Measurements from ENCODE around the gene GZMM. TPM values are rescaled to one million over a fixed set of nuclear protein-coding genes. Genes with fewer than 3 reads are reported as not detected.

The GZMM gene
- polyA plus RNA-seq, 4 donors = 0.17 to 0.43 (median 0.29) TPM

GRCh38 chr19:511101-511851, 32.6 kb upstream of the GZMM start:
- no peak for DNase-seq (ENCODE audit: low read depth in 4 of 4, low spot score in 3 of 4)

- DNase-seq (ENCODE audit: low read depth in 4 of 4, low spot score in 3 of 4) = no peak
Measured at GRCh38 chr19:512547-513365, 31.1 kb upstream of the GZMM start.

- no peak for DNase-seq (ENCODE audit: low read depth in 4 of 4, low spot score in 3 of 4)
Measured at GRCh38 chr19:513368-514165, 30.3 kb upstream of the GZMM start.

GRCh38 chr19:514166-514663, 29.6 kb upstream of the GZMM start:
- no peak for DNase-seq (ENCODE audit: low read depth in 4 of 4, low spot score in 3 of 4)

- peak; percentile 62 to 83 (median 80) for DNase-seq (ENCODE audit: low read depth in 4 of 4, low spot score in 3 of 4)
Measured at GRCh38 chr19:517721-518597, 25.9 kb upstream of the GZMM start.

- DNase-seq (ENCODE audit: low read depth in 4 of 4, low spot score in 3 of 4) = no peak
Measured at GRCh38 chr19:518598-519231, 25.1 kb upstream of the GZMM start.

GRCh38 chr19:519449-519865, 24.4 kb upstream of the GZMM start:
- no peak for DNase-seq (ENCODE audit: low read depth in 4 of 4, low spot score in 3 of 4)

GRCh38 chr19:522726-523125, 21.1 kb upstream of the GZMM start:
- DNase-seq (ENCODE audit: low read depth in 4 of 4, low spot score in 3 of 4) = no peak

GRCh38 chr19:524062-524674, 19.7 kb upstream of the GZMM start:
- no peak for DNase-seq (ENCODE audit: low read depth in 4 of 4, low spot score in 3 of 4)

- DNase-seq (ENCODE audit: low read depth in 4 of 4, low spot score in 3 of 4) = no peak
Measured at GRCh38 chr19:525029-525428, 18.8 kb upstream of the GZMM start.

GRCh38 chr19:525857-526419, 17.9 kb upstream of the GZMM start:
- DNase-seq (ENCODE audit: low read depth in 4 of 4, low spot score in 3 of 4) = no peak

- no peak for DNase-seq (ENCODE audit: low read depth in 4 of 4, low spot score in 3 of 4)
Measured at GRCh38 chr19:530134-531008, 13.5 kb upstream of the GZMM start.

GRCh38 chr19:531009-531752, 12.7 kb upstream of the GZMM start:
- peak; percentile 76 to 82 (median 80) for DNase-seq (ENCODE audit: low read depth in 4 of 4, low spot score in 3 of 4)

- DNase-seq (ENCODE audit: low read depth in 4 of 4, low spot score in 3 of 4) = no peak
Measured at GRCh38 chr19:531753-532560, 11.9 kb upstream of the GZMM start, which contains the start of gene CDC34. Gene CDC34 (plus strand): TSS chr19:531760. CDS start chr19:531932, 172 bp downstream.

- peak in 2 of 4 donors; percentile 67 to 68 for DNase-seq (ENCODE audit: low read depth in 4 of 4, low spot score in 3 of 4)
Measured at GRCh38 chr19:532561-533363, 11.1 kb upstream of the GZMM start.

All from right renal pelvis (tissue), 4 donors.